Measurements from ENCODE around the gene MATK. TPM values are rescaled to one million over a fixed set of nuclear protein-coding genes. Genes with fewer than 3 reads are reported as not detected.

The MATK gene
- polyA plus RNA-seq, 1 donor: 2.7 TPM

DNA sequence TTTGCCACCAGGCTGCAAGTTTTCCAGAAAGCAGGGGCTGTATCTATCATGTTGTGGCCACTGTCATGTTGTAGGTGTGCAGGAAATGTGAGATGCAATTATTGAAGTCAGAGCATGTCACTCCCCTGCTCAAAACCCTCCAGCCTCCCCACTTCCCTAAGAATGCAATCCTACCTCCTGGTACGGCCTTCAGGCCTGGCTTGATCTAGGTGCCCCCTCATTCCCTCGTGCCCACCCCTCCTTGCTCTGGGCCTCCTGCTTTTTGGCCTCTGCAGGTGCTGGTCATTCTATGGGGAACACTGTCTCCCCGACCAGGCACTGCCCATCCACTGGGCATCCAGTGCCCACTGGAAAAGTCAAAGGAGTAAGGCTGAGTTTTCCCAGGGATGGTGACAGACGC is 28.5 kb upstream of the MATK start:
- no peak for DNase-seq

DNA sequence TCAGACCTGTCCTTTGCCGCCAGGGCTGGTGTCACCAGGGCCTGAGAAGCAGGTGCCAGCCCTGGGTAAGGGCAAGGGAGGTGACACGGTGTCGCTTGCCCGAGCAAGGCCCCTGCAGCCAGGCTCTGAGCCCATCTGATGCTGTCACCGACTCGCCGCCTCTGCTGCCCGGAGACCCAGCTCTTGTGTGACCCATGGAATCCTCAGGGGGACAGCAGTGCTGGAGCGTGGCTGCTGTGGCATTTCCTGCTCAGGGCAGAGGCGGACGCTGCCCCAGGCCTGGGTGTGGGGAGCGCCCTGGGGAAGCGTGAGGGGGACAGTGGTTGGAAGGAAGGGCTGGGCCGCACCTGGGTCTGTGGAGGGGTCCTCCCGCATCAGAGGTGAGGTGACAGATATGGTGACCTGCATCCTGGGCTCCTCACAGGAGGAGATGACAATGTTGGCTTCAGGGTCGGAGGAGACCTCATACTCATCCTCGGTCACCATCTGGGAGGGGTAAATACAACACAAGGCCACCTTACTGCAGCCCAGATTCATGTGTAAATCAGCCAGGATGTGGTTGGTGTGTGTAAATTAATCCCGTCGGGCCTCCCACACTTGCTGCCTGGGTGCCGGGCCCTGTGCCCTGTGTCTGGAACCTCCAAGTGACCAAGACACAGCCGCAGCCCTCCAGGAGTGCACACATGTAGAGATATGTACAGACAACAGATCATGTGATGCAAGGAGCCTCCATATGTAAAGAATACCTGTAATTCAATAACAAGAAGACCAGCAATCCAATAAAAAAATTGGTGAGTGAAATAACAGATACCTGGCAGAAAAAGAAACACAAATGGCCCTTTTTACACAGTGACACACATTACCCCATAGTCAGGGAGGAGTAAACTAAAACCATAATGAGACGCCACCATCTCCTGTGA is 27.6 kb upstream of the MATK start:
- no peak for DNase-seq

DNA sequence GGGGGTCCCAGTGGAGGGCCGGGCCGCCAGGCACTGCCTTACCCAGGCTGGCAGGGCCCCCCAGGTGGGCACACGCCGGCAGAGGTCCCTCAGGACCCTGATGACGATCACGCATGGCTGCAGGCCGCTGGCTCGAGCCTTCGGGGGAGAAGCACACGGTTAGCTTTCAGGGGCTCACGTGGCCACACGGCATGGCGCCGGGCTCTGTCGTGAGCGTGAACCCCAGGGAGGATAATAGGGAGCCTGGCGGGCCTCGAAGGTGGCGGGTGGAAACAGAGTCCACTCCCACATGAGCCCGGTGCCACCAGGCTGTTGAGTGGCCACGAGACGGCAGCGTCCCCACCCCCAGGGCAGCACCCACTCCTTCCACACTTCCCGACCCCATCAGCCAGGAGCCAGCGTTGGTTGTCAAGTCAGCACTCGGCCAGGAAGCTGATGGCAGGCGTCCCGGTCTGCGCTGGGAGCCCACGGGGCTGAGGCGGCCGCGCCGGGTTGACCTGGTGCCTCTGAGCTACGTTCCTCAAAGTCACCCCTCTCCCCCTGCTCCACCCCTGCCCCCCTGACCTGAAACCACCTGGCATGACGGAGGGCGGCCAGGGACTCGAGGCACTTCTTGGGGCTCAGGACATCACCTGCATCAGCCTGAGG is 24.7 kb upstream of the MATK start:
- DNase-seq: no peak

DNA sequence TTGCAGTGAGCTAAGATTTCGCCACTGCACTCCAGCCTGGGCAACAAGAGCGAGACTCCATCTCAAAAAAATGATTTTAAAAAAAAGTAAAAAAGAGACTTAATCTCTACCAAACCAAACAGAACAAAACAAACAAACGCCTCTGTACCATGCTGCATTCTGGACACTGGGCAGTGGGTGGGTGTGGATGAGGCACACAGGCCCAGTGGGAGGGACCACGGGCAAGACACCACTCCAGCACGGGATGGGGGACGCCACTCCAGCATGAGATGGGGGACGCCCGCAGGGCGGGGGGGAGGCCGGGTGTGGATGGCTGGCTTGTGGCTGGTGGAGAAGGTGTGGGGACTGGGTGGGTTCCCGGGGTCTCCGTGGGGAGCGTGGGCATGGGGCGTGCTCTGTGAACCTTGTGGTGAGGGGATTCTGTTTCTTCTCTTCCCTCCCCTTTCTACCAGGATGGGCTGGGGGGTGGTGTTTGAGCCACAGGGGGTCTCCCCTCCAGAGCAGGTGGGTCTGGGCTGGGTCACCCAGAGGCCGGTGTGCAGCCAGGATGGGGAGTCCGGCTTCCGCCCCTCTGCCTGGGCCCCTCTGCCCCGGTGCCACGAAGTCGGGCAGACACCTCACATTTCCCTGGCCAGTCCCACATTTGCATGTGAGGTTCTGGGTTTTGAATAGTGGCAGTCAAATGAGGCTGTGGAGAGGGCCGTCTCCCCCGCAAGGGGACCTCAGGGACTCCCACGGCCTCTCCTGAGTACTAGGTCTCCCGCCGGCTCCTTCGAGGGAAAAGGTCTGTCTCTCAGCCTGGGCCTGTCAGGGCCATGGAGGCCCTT is 23.9 kb upstream of the MATK start:
- DNase-seq: no peak

DNA sequence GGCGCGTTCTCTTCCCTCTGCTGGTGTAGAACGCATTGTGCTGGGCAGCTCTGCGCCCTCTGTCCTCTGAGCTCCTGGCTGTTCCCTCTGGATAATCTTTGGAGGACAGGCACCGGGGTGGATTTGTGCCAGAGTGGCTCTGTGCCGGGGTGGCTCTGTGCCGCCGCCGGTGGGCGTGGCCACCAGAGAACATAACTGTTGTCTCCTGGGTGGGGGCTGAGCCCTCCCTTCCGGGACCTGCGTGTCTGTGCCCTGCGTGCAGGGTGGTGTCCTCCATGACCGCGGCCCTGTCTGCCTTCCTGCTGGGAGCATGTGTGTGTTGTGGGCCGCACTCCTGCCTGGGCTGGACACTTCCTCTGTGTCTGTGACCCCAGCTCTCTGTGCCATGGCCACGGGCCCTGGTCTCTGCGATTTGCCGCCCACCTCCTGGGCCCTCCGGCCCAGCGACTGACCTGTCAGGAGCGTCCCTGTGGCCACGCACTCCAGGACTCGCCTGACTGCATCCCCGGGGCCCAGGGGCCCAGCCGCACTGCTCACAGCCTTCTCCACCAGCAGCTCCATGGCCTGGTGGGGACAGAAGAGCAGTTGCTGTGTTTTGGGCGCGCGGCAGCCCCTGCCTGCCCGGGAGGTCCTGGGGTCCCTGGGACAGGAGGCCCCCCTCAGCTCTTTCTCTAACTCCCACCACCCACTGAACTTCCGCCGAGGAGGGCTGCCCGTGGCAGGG is 22.4 kb upstream of the MATK start:
- no peak for DNase-seq

DNA sequence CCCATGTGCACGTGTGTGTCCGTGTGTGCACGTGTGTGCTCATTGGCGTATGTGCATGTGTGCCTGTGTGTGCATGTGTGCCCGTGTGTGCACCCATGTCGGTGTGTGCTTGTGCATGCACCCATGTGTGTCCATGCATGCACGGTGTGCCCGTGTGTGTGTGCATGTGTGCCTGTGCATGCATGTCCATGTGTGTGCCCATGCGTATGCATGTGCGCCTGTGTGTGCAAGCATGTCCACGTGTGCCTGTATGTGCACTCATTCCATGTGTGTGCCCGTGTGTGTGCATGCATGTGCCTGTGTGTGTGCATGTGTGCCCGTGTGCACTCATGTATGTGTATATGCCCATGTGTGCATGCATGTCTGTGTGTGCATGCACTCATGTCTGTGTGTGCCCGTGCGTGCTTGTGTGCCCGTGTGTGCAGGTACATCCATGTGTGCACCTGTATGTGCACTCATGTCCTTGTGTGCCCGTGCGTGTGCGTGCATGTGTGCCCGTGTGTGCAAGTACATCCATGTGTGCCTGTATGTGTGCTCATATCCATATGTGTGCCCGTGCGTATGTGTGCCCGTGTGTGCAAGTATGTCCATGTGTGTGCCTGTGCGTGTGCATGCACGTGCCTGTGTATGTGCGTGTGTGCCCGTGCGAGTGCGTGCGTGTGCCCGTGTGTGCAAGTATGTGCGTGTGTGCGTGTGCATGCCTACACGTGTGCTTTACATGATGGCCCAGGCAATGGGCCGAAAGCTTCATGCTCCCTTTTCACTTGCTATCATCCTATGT is 21.6 kb upstream of the MATK start:
- no peak for DNase-seq

DNA sequence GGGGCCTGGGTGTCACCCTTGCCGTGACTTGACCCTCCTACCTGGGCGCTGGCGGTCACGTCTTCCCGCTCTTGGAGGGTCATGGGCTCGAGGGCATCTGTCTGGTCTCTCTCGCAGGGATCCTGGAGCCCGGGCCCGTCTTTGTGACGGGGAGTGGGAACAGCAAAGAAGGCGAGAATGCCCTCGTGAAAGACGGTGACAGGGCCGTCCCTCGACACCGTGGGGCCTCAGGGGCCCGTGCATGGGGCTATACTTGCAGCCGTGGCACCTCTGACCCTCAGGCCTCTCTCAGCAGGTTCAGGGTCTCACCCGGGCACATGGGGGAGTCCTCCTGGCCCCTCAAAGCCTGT is 20.9 kb upstream of the MATK start:
- no peak for DNase-seq

DNA sequence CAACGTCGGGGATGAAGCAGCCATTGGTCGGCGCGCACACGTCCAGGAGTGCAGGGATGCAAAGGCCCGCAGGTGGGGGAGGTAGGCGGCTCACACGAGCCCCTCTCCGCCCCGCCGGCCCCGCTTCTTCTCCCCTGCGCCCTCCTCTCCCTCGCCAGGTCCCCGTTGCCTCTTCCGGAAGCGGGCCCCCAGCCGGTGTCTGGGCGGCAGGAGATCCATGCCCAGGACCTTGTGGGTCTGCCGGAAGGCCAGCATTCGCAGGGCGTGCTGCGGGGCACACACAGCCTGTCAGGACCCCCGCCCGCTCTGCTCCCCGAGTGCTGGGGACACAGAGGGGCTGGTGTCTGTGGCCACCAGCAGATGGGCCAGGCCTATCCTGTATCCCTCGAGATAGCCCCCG is 19.7 kb upstream of the MATK start:
- no peak for DNase-seq

DNA sequence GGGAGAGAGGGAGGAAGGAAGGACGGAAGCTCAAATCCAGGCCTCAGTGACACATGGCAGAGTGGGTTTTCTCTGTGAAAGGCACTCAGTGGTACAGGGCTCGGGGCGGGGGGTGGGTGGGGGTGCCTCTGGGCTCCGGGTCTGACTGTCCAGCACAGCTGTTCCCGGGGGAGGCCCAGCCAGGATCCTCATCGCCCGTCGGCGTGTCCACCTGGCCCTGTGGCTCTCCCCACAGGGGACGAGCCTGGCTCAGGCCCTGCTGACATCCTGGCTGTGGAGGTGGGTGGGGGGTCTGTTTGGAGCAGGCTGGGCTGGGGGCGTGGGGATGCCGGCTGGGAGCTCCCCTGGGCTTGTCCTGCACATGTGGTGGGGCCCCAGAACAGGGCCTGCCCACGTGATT is 18.2 kb upstream of the MATK start:
- no peak for DNase-seq

DNA sequence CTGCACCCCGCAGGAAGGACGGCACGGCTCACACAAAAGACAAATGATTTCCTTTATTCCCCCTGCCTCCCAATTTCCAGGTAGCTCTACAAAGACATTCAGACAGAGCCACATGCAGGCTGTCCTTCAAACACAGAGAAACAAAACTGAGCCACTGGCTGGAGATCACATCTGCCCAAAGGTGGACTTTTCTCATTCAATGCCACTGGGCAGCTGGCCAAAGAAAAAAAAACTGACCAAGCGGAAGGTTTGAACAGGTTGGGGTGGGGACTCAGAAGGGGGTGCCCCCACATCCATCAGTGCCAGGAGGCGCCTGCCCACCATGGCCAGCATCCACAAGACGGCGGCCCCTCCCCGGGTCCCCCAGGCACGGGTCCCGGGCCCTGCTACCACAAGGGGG is 17.8 kb upstream of the MATK start:
- DNase-seq: no peak

DNA sequence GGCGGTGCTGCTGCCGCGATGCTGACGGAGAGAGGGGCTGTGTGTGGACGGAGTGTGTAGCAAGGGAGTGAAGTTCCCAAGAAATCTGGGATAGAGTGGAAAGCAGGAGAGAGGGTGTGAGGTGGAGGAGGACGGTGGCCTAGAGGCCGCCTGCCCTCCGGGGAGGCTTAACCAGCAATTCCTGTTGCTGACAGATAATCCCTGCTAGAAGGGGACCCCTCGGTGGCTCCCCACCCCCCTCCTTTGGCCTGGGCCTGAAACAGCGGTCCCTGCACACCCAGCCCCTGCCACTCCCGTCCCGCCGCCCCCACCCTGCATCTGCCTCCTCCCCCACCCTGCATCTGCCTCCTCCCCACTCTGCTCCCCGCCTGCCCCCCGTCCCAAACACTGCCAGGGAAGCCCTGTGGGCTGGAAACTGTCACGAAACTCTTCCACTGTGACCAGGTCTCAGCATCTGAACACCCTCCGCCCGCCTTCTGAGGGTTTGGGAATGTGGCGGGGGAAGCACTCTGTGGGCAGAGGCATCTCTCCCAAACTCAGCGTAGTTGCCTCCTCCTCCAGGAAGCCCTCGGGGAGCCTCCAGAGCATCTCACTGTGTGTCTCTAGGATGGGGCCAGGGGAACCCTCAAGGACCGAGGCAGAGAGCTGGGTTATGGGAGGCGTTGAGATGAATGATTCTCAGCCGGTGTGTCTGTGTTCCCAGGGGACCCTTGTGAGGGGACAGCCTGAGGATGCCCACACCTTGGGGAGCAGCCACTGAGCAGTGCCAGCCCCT is 17.1 kb upstream of the MATK start:
- no peak for DNase-seq

DNA sequence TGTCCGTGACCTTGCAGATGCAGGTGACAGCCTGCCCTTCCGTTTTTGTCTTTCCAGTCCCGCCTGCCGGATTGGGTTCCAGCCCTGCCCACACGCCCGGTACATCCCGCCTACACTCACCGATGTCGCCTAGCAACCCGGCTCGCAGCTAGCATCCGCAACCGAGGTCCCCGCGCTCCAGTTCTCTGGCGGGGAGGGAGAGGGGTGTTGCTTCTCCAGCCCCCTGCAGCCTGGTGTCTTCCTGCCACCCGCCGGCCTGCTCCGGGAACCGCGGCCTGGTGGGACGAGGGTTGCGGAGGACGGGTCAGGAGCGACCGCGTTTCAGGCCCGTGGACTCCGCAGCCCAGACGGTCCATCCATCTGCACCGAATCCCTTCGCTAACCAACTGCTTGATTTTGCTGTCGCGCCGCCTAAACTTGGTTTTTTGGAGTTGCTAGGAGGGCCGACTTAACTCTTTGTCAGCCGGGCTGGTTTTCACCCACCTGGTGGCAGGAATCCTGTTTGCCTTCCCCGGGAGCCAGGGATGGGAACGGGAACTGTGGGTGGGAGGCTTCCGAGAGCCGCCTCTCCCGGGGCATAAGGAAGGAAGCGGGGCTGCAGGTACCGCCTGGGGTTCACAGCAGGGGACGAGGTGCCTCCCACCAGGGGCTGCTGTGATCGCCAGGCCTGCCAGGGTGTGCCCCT is 15.4 kb upstream of the MATK start:
- DNase-seq: peak; percentile 49

DNA sequence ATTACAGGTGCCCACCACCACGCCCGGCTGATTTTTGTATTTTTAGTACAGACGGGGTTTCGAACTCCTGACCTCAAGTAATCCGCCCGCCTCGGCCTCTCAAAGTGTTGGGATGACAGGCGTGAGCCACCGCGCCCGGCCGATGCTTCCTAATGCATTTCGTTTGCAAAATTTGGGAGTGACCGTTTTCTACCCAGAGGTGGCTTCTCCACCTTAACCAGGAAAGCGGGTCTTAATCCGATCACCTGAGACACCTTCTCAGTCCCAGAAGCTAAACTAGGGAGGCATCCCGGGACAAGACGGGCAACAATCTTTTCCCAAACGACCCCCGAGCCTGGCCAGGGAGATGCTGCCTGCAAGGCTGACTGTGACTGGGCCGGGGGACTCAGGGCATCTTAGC is 14.8 kb upstream of the MATK start:
- DNase-seq: no peak

DNA sequence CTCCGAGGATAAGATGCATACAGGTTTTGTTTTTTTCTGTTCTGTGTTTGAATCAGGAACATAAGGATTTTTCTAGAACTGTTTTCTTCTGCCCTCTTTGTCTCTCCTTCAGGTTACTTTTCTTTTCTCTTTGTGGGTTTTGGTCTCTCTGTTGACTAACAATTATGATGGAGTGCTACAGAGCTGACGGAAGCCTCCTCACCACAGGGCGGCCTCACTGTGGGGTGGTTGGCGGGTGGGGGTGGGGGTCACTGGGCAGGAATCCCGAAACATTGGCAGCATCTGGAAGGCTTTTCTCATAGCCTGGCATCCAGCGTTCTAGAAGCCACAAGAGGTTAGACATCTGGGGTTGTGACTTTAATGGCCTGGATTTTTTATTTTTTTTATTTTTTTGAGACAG is 12.0 kb upstream of the MATK start:
- no peak for DNase-seq

DNA sequence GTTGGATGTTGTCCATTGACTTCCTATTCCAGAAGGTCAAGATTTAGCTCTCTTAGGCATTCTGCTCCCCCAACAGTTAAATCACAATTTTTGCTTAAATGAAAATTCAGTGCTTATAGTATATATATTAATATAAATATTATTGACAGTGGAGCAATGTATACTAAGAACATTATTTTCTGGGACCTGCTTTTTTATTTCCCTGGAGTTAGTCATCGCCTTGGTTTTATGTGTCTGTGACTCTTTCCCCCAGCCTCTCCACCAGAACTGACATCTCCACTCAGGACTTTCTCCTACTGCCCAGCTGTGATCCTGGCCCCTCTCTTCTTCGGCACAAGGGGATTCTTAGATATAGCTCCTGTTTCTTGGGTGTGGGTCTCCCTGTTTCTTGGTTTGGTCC is 10.2 kb upstream of the MATK start:
- DNase-seq: no peak

DNA sequence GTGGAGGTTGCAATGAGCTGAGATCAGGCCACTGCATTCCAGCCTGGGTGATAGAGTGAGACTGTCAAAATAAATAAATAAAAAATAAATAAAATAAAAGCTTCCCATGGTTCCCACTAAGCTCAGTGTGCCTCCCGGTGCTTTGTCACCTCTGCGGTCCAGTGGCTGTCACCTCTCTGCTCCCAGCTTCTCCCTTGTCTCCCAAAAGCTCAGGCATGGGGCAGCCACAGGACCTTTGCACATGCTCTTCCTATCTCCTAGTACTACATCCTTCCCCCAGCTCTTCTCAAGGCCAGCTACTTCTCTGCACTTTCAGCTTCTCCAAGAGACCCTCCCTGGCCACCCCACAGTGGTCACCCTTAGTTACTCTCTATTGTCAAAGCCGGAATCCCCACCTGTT is 7.6 kb upstream of the MATK start:
- no peak for DNase-seq

DNA sequence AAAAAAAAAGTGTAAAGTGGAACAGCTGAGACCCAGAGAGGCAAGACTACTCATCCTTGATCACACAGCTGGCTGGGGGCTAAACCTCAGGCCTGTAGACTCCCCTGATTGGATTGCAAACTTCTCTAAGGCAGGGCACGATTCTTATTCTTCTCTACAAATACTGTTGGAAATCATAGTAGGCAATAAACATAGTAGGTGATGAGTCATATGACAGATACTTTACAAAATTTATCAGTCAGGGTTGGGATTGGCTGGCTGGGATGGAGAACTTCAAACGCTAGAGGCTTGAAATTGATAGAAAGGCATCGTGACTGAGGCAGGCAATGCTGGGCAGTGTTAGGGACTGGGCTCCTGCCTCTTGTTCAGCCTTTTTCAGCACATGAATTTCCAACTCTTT is 5.9 kb upstream of the MATK start:
- no peak for DNase-seq

DNA sequence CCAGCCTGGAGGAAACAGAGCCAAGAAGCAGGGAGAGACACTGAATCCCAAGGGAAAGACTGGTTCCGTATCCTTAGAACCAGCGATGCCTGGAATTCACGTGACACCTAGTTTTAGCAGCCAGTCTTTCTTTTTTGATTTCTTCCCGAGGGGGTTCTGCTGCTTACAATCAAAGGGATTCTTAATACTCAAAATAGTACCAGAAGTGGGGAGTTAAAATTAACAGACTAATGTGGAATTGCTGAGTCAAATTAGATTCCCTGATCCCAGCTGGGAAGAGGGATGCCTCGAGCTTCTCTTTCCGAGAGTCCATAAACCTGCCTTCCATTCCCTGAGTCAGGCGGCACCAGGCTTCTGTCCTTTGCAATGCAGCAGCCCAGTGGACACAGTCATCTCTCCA is 4.8 kb upstream of the MATK start:
- DNase-seq: no peak

DNA sequence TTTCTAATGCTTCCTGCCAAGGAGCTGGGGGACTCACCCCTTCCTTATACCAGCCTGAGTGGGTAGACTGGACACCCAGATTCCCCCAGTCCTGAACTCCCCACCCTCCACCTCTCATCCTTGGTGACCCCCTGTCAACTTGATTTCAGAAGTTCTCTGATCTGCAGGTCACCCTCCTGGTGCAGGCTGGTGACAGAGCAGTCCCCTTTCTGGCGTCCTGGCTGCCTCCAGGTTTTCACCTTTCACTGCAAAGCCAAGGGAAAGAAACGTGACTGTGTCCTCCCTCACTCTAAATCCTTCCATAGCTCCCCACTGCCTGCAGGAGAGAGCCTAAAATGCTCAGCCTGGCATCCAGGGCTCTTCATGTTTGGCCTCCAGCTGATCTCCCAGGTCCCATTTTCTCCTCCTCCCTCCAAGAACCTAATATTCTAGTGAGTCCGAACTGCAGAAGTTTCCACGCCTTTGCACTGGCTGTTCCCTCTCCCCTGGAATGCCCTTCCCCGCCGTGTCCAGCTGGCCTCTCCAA is 4.1 kb upstream of the MATK start:
- no peak for DNase-seq
